HG03520 (cell line): Measurements from ENCODE around the gene CFAP20DC.
"Not testable (repeated sequence)": the region's sequence is repeated elsewhere in the genome, so short reads cannot be mapped to it uniquely, and the experiment has no call there.

ENCODE experiments used
- ATAC-seq: cut with Tn5 transposase; IDR thresholded peaks from one replicate; pipeline ENCODE4 v1.9.1; 2021; ENCODE audit warnings: mild to moderate bottlenecking, moderate library complexity; ENCODE audit not compliant: unreplicated experiment

The CFAP20DC gene

GRCh38 chr3:58824285-58824684 lies 225.5 kb downstream of the CFAP20DC start:
- ATAC-seq, result no peak

GRCh38 chr3:58806551-58807244 lies 243.1 kb downstream of the CFAP20DC start:
- not testable (repeated sequence) for ATAC-seq

- ATAC-seq, result no peak
These were observed 244.9 kb downstream of the CFAP20DC start for GRCh38 chr3:58804914-58805313.

DNA sequence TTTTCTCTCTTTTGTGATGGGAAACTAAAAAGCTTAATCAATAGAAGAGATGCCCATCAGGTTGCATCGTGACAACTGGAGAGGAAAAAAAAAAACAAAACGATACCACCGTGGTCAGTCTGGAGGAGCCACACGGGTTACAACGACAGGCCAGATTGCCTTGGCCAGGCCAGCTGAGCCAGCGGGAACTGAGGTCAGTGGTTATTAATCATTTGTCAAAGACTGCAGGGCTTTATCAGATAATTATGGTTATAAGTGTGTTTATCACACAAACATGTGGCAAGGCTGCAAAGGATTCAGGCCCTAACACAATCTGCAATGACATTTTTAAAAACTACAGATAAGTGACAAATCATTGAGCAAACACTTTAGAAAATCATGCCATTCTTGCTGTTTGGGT lies 248.3 kb downstream of the CFAP20DC start:
- ATAC-seq, result no peak

- ATAC-seq, result no peak
These were observed 248.9 kb downstream of the CFAP20DC start for GRCh38 chr3:58800940-58801339.

- no peak for ATAC-seq
These were observed 249.8 kb downstream of the CFAP20DC start for GRCh38 chr3:58800032-58800431.

GRCh38 chr3:58799271-58799670 lies 250.6 kb downstream of the CFAP20DC start:
- no peak for ATAC-seq

GRCh38 chr3:58798312-58798711 lies 251.5 kb downstream of the CFAP20DC start:
- peak; percentile 63 for ATAC-seq

DNA sequence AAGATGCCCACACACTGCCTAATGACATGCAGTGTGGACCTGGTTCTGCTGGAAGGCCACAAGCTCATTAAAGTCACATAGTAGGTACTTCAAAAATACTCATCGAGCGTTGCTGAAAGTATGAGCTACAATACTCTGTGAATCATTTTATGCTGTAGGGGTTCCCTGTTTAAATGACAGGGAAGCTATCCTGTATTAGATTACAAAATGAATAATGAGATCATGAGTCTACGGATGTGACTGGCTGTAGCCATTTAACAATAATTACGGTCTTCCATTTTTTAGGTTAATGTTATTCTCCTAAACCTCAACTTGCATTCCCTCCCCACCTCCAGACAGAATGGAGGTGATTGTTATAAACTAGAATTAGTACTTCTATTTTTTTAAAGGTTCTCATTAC lies 255.1 kb downstream of the CFAP20DC start:
- no peak for ATAC-seq

GRCh38 chr3:58793938-58794337 lies 255.9 kb downstream of the CFAP20DC start:
- ATAC-seq, result no peak

GRCh38 chr3:58792921-58793451 lies 256.8 kb downstream of the CFAP20DC start:
- no peak for ATAC-seq

DNA sequence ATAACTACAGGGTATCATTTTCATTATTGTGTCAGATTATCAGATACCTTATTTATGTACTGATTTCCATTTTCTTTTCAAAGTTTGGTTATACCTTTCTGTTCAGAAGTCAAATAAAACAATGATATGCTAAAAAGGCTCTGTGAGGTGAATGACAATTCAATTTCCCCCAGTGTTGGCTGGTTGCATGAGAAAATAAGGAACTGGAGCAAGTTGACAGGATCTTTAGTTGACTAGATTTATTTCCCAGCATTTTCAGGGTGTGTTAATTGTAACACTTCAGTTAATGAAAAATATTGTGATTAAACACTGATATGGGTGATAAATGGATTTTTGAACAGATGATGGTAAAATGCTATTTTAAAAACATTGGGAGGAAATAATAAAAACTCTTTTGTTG lies 260.4 kb downstream of the CFAP20DC start:
- no peak for ATAC-seq

DNA sequence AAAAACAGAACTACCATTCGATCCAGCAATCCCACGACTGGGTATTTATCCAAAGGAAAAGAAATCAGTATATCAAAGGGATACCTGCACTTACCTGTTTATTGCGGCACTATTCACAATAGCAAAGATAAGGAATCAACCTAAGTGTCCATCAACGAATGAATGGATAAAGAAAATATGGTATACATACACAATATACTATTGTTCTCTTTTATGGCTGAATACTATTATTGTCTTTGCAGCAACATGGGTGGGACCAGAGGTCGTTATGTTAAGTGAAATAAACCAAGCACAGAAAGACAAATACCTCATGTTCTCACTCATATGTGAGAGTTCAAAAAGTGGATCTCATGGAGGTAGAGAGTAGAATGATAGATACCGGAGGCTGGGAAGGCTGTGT lies 264.9 kb downstream of the CFAP20DC start:
- ATAC-seq, result no peak

DNA sequence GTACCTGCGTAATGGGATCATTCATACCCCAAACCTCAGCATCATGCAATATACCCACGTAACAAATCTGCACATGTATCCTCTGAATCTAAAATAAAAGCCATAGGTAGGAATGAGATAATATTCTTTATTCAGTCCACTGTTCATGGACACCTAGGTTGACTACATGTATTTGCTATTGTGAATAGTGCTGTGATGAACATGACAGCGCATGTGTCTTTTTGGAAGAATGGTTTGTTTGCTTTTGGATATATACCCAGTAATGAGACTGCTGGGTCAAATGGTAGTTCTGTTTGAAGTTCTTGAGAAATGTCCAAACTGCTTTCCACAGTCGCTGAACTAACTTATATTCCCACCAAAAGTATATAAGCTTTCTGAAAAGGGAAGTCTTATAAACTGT lies 265.4 kb downstream of the CFAP20DC start:
- no peak for ATAC-seq

DNA sequence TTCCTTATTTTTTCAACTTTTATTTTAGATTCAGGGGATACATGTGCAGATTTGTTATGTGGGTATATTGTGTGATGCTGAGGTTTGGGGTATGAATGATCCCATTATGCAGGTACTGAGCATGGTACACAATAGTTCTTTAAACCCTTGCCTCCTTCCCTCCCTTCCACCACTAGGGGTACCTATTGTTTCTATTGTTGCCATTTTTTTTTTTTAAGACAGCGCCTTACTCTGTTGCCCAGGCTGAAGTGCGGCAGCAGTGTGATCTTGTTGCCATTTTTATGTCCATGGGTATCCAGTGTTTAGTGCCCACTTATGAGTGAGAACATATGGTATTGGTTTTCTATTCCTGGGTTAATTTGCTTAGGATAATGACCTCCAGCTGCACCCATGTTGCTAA lies 266.0 kb downstream of the CFAP20DC start:
- ATAC-seq, result no peak

GRCh38 chr3:58779934-58780333 lies 269.9 kb downstream of the CFAP20DC start:
- ATAC-seq, result no peak

- ATAC-seq, result no peak
These were observed 273.6 kb downstream of the CFAP20DC start for GRCh38 chr3:58776231-58776630.

GRCh38 chr3:58772462-58772861 lies 277.4 kb downstream of the CFAP20DC start:
- no peak for ATAC-seq

- ATAC-seq, result no peak
These were observed 280.8 kb downstream of the CFAP20DC start for GRCh38 chr3:58769065-58769464.

DNA sequence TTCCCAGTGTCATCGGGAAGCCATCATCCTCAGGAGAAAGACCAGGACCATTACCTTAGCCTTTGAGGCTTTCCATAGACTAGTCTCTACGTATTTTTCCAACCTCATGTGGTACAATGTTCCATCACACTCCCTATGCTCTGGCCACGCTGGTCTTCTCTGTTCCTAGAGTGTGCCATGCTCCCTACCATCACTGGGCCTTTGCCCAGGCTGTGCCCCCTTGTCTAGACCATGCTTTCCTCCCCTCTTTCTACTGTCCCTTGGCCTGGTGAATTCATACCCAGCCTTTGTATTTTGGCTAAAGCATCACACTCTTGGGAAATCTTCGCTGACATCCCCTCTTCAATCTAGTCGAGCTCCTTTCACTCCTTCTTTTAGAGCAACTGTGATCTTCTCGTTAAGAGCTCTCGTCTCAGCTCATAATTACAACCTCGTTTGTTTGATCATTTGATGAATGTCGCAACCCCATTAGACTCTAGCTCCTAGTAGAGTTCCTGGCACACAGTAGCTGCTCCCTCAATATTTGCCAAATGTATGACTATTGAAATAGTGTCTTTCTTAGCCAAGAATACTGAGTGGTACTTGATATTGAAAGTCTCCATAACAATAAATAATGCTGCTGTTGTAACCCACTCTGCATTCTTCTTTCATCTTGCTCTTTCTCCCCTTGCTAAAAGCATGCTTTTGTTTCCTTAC lies 283.1 kb downstream of the CFAP20DC start:
- no peak for ATAC-seq

DNA sequence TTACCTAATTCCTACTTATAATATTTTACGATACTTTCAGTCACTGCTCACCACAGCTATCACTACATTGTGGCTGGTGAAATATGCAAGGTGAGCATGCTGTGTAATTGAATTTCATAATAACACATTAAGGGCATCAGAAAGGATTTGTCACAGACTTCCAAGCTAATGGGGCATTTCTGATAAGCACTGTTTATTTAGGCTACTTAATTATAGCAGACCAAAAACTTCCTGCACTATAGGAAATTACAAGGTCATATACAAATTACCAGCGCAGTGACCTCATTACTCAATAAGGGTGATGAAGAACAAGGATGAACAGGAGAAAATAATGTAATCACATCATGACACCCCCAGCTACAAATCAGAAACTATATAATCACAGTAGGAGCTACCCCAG lies 294.7 kb downstream of the CFAP20DC start:
- no peak for ATAC-seq

GRCh38 chr3:58754074-58754473 lies 295.8 kb downstream of the CFAP20DC start:
- peak; percentile 66 for ATAC-seq
